ENCODE results near the gene ADPRM.
"Not testable (repeated sequence)": the region's sequence is repeated elsewhere in the genome, so short reads cannot be mapped to it uniquely, and the experiment has no call there.

GRCh38 chr17:10730247-10730646 lies 32.9 kb downstream of the ADPRM start:
- TF ChIP-seq POLR2A, CTCF (IDR thresholded peaks at IDR 0.05): not testable (repeated sequence)

All from right lobe of liver (tissue), 4 donors.